Measurements from ENCODE around the gene JAML. TPM values are rescaled to one million over a fixed set of nuclear protein-coding genes. Genes with fewer than 3 reads are reported as not detected.

The JAML gene
- total RNA-seq, 2 experiments from 2014 or later: 148 to 150 TPM

- no peak overlapping the region for H3K27ac Mint-ChIP-seq
These were observed 62.0 kb downstream of the JAML start for GRCh38 chr11:118162846-118163245.

GRCh38 chr11:118161786-118162185 lies 63.0 kb downstream of the JAML start:
- Mint-ChIP-seq H3K27ac (no peak overlapping the region), H3K36me3 (no peaks in the 10 kb centered on the region), H3K9me3 (no peaks in the 10 kb centered on the region), H3K27me3 (peaks cover 29% of the 10 kb centered on the region), H3K4me1 (peaks cover under 1% of the 10 kb centered on the region), H3K4me3 (no peak overlapping the region)
- DNase-seq: no peak

More at GRCh38 chr11:118162846-118163245, 62.0 kb downstream of the JAML start:
- H3K4me3 Mint-ChIP-seq: no peak overlapping the region
- no peaks in the 10 kb centered on the region for H3K36me3 Mint-ChIP-seq
- H3K27me3 Mint-ChIP-seq: peaks cover 18% of the 10 kb centered on the region
- DNase-seq: no peak
- H3K4me1 Mint-ChIP-seq: no peaks in the 10 kb centered on the region
- H3K9me3 Mint-ChIP-seq: no peaks in the 10 kb centered on the region

- Mint-ChIP-seq H3K36me3 (no peaks in the 10 kb centered on the region), H3K4me1 (peaks cover 7% of the 10 kb centered on the region), H3K27ac (no peak overlapping the region), H3K9me3 (no peaks in the 10 kb centered on the region), H3K4me3 (no peak overlapping the region), H3K27me3 (peaks cover 70% of the 10 kb centered on the region)
- DNase-seq: no peak
These were observed 67.5 kb downstream of the JAML start for GRCh38 chr11:118157186-118157895.

- H3K9me3 Mint-ChIP-seq: no peaks in the 10 kb centered on the region
- peaks cover 75% of the 10 kb centered on the region for H3K27me3 Mint-ChIP-seq
- H3K4me1 Mint-ChIP-seq: peaks cover 7% of the 10 kb centered on the region
- H3K27ac Mint-ChIP-seq: no peak overlapping the region
- H3K4me3 Mint-ChIP-seq: no peak overlapping the region
- H3K36me3 Mint-ChIP-seq: no peaks in the 10 kb centered on the region
- DNase-seq: peak; percentile 39
These were observed 68.2 kb downstream of the JAML start for GRCh38 chr11:118156531-118157185.

- H3K36me3 Mint-ChIP-seq: no peaks in the 10 kb centered on the region
- no peak for DNase-seq
- H3K9me3 Mint-ChIP-seq: no peaks in the 10 kb centered on the region
- H3K4me1 Mint-ChIP-seq: peaks cover 7% of the 10 kb centered on the region
- no peak overlapping the region for H3K27ac Mint-ChIP-seq
- H3K27me3 Mint-ChIP-seq: peaks cover 77% of the 10 kb centered on the region
- no peak overlapping the region for H3K4me3 Mint-ChIP-seq
These were observed 68.9 kb downstream of the JAML start for GRCh38 chr11:118155776-118156530.

- Mint-ChIP-seq H3K36me3 (no peaks in the 10 kb centered on the region), H3K4me1 (peaks cover 7% of the 10 kb centered on the region), H3K27me3 (peaks cover 78% of the 10 kb centered on the region), H3K4me3 (no peak overlapping the region), H3K9me3 (no peaks in the 10 kb centered on the region), H3K27ac (no peak overlapping the region)
- DNase-seq: no peak
These were observed 70.2 kb downstream of the JAML start for GRCh38 chr11:118154641-118155040.

- H3K9me3 Mint-ChIP-seq: no peaks in the 10 kb centered on the region
- DNase-seq: no peak
- H3K4me1 Mint-ChIP-seq: peaks cover 7% of the 10 kb centered on the region
- no peak overlapping the region for H3K27ac Mint-ChIP-seq
- H3K4me3 Mint-ChIP-seq: peak overlapping the region; percentile 62
- peaks cover 74% of the 10 kb centered on the region for H3K27me3 Mint-ChIP-seq
- no peaks in the 10 kb centered on the region for H3K36me3 Mint-ChIP-seq
These were observed 70.8 kb downstream of the JAML start for GRCh38 chr11:118153976-118154375.

- H3K36me3 Mint-ChIP-seq: no peaks in the 10 kb centered on the region
- no peaks in the 10 kb centered on the region for H3K9me3 Mint-ChIP-seq
- peaks cover 76% of the 10 kb centered on the region for H3K27me3 Mint-ChIP-seq
- H3K4me3 Mint-ChIP-seq: peak overlapping the region; percentile 62
- H3K4me1 Mint-ChIP-seq: peaks cover 7% of the 10 kb centered on the region
- DNase-seq: no peak
- H3K27ac Mint-ChIP-seq: no peak overlapping the region
These were observed 71.3 kb downstream of the JAML start for GRCh38 chr11:118153516-118153915.

GRCh38 chr11:118152552-118153471 lies 72.0 kb downstream of the JAML start, which contains the start of gene SCN4B:
Gene SCN4B (minus strand): TSS chr11:118152823. CDS start chr11:118152673, 150 bp downstream.
- peak; percentile 40 for DNase-seq
- peak within 1 kb of the TSS; percentile 62 for H3K4me3 Mint-ChIP-seq
- H3K36me3 Mint-ChIP-seq: no peaks in the 10 kb centered on the region
- no peaks in the 10 kb centered on the region for H3K9me3 Mint-ChIP-seq
- H3K27me3 Mint-ChIP-seq: peaks cover 69% of the 10 kb centered on the region
- peaks cover 7% of the 10 kb centered on the region for H3K4me1 Mint-ChIP-seq
- no peak within 1 kb of the TSS for H3K27ac Mint-ChIP-seq

GRCh38 chr11:118152020-118152551 lies 72.7 kb downstream of the JAML start:
- no peak for DNase-seq
- peaks cover 62% of the 10 kb centered on the region for H3K27me3 Mint-ChIP-seq
- peak overlapping the region; percentile 49 for H3K4me3 Mint-ChIP-seq
- no peaks in the 10 kb centered on the region for H3K36me3 Mint-ChIP-seq
- no peak overlapping the region for H3K27ac Mint-ChIP-seq
- H3K9me3 Mint-ChIP-seq: no peaks in the 10 kb centered on the region
- H3K4me1 Mint-ChIP-seq: peaks cover 7% of the 10 kb centered on the region

- H3K27me3 Mint-ChIP-seq: peaks cover 58% of the 10 kb centered on the region
- H3K9me3 Mint-ChIP-seq: no peaks in the 10 kb centered on the region
- DNase-seq: no peak
- no peak overlapping the region for H3K4me3 Mint-ChIP-seq
- H3K4me1 Mint-ChIP-seq: peaks cover 3% of the 10 kb centered on the region
- H3K27ac Mint-ChIP-seq: no peak overlapping the region
- H3K36me3 Mint-ChIP-seq: no peaks in the 10 kb centered on the region
These were observed 73.4 kb downstream of the JAML start for GRCh38 chr11:118151431-118151830.

GRCh38 chr11:118149493-118149892 lies 75.3 kb downstream of the JAML start:
- DNase-seq: no peak
- Mint-ChIP-seq H3K4me1 (peaks cover 2% of the 10 kb centered on the region), H3K27ac (no peak overlapping the region), H3K36me3 (no peaks in the 10 kb centered on the region), H3K9me3 (no peaks in the 10 kb centered on the region), H3K4me3 (no peak overlapping the region), H3K27me3 (peaks cover 52% of the 10 kb centered on the region)

- H3K4me1 Mint-ChIP-seq: peaks cover 2% of the 10 kb centered on the region
- no peak overlapping the region for H3K27ac Mint-ChIP-seq
- no peaks in the 10 kb centered on the region for H3K9me3 Mint-ChIP-seq
- H3K36me3 Mint-ChIP-seq: no peaks in the 10 kb centered on the region
- H3K4me3 Mint-ChIP-seq: no peak overlapping the region
- peaks cover 52% of the 10 kb centered on the region for H3K27me3 Mint-ChIP-seq
- no peak for DNase-seq
These were observed 76.0 kb downstream of the JAML start for GRCh38 chr11:118148856-118149255.

- Mint-ChIP-seq H3K4me3 (no peak overlapping the region), H3K27ac (no peak overlapping the region), H3K4me1 (no peaks in the 10 kb centered on the region), H3K9me3 (no peaks in the 10 kb centered on the region), H3K36me3 (no peaks in the 10 kb centered on the region), H3K27me3 (peaks cover 50% of the 10 kb centered on the region)
- no peak for DNase-seq
These were observed 76.6 kb downstream of the JAML start for GRCh38 chr11:118148240-118148639.

Measured in activated naive CD8-positive, alpha-beta T cell treated with anti-CD3 and anti-CD28 coated beads for 36 hours (primary cell).